Parathyroid adenoma (tissue), 2 donors: ENCODE data around the gene RDH11.

Experiments used
- H2AFZ ChIP-seq: fragments of 300-600 bp; sonication (generic); one replicate; pipeline ENCODE4 v1.7.0; 2017; ENCODE audit warnings: antibody characterized with exemption, mild to moderate bottlenecking
- H3K27ac ChIP-seq: fragments of 300-600 bp; sonication (generic); one replicate; pipeline ENCODE4 v1.7.0; 2017
- H3K27me3 ChIP-seq: fragments of 300-600 bp; sonication (generic); one replicate; pipeline ENCODE4 v1.7.0; 2017; ENCODE audit warnings: low read length; ENCODE audit not compliant: control insufficient read depth, insufficient read depth
- H3K36me3 ChIP-seq: fragments of 300-600 bp; sonication (generic); one replicate; pipeline ENCODE4 v1.7.0; 2017; ENCODE audit warnings: low read length; ENCODE audit not compliant: control insufficient read depth, insufficient read depth
- H3K4me1 ChIP-seq: fragments of 300-600 bp; sonication (generic); one replicate; pipeline ENCODE4 v1.7.0; 2017; ENCODE audit warnings: control low read depth
- H3K4me2 ChIP-seq: fragments of 300-600 bp; sonication (generic); one replicate; pipeline ENCODE4 v1.7.0; 2017; ENCODE audit warnings: low read length
- H3K4me3 ChIP-seq: fragments of 300-600 bp; sonication (generic); one replicate; pipeline ENCODE4 v1.7.0; 2017; ENCODE audit warnings: low read depth, low read length
- H3K79me2 ChIP-seq: fragments of 300-600 bp; sonication (generic); one replicate; pipeline ENCODE4 v1.7.0; 2017; ENCODE audit warnings: control low read depth
- H3K9ac ChIP-seq: fragments of 300-600 bp; sonication (generic); one replicate; pipeline ENCODE4 v1.7.0; 2017; ENCODE audit warnings: mild to moderate bottlenecking
- H3K9me3 ChIP-seq: fragments of 300-600 bp; sonication (generic); one replicate; pipeline ENCODE4 v1.7.0; 2017; ENCODE audit warnings: low read length; ENCODE audit not compliant: control insufficient read depth
- TF ChIP-seq, protein P1 (sequence below): fragments of 300-600 bp; sonication (generic); IDR thresholded peaks from one replicate; pipeline ENCODE4 v1.7.0; 2017; ENCODE audit warnings: antibody characterized with exemption, mild to moderate bottlenecking
- donor health status: primary hyperparathyroidism.

RDH11 gene

DNA sequence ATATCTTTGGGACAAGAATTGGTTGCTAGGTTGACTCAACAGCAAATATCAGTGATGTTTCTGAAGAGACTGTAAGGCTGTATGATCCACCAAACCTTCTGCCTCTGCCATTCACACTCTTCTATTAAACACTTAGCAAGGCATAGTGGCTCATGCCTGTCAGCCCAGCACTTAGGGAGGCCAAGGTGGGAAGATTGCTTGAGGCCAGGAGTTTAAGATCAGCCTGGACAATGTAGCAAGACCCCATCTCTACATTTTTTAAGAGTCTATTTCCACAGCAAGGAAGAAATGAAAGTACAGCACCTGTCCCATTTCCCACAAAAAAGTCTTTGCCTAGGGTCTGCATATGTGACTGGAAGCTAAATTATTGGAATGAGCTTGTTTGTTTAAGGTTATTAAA, 68.0 kb downstream of the RDH11 start:
- Histone ChIP-seq H3K4me3 (no peak overlapping the region), H3K9ac (no peak overlapping the region), H3K27me3 (no peaks in the 10 kb centered on the region), H3K79me2 (peaks cover 28% of the 10 kb centered on the region), H3K27ac (no peak overlapping the region), H2AFZ (no peak overlapping the region), H3K36me3 (no peaks in the 10 kb centered on the region), H3K9me3 (no peaks in the 10 kb centered on the region), H3K4me1 (peaks cover 12% of the 10 kb centered on the region), H3K4me2 (no peak overlapping the region)
- TF ChIP-seq, protein P1, sequence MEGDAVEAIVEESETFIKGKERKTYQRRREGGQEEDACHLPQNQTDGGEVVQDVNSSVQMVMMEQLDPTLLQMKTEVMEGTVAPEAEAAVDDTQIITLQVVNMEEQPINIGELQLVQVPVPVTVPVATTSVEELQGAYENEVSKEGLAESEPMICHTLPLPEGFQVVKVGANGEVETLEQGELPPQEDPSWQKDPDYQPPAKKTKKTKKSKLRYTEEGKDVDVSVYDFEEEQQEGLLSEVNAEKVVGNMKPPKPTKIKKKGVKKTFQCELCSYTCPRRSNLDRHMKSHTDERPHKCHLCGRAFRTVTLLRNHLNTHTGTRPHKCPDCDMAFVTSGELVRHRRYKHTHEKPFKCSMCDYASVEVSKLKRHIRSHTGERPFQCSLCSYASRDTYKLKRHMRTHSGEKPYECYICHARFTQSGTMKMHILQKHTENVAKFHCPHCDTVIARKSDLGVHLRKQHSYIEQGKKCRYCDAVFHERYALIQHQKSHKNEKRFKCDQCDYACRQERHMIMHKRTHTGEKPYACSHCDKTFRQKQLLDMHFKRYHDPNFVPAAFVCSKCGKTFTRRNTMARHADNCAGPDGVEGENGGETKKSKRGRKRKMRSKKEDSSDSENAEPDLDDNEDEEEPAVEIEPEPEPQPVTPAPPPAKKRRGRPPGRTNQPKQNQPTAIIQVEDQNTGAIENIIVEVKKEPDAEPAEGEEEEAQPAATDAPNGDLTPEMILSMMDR = no peak
